ENCODE results near the gene SLC41A1. TPM values are rescaled to one million over a fixed set of nuclear protein-coding genes. Genes with fewer than 3 reads are reported as not detected.
A peak's percentile ranks its signal among the peaks of the same experiment; 100 is the strongest.

The SLC41A1 gene
- total RNA-seq, 2 experiments from 2014 or later, result 23.8 to 26.4 TPM

DNA sequence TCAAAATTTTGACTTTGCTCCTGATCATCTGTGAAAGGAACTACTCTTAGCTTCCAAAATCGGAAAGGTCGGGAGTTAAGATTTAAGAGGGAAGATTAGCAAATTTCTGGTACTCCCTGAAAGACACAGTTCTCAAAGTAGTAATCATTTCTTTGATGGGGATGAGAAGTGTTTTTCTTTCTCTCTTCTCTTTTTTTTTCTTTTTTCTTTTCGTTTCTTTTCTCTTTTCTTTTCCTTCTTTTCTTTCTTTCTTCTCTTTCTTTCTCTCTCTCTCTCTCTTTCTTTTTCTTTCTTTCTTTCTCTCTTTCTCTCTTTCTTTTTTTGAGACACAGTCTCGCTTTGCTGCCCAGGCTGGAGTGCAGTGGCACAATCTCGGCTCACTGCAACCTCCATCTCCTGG is 32.7 kb downstream of the SLC41A1 start:
- ChIA-PET POLR2A (no interaction called here), CTCF (no interaction called here)
- ATAC-seq (ENCODE audit: poor library complexity) (no peak), DNase-seq (no peak)
- H3K27ac ChIP-seq (ENCODE audit: low read depth in 1 of 2, low read length in 2 of 2), result no peak overlapping the region
- H3K4me1 Mint-ChIP-seq (ENCODE audit: low read depth), result peaks cover 21% of the 10 kb centered on the region
- intact Hi-C loops (cut with DNase I, micrococcal nuclease), result loop anchor here in 1 of 2 experiments (5.0 kb wide), 1 partner anchor 188 kb away; no protein-coding TSS in a partner anchor
- TF ChIP-seq, protein P1, sequence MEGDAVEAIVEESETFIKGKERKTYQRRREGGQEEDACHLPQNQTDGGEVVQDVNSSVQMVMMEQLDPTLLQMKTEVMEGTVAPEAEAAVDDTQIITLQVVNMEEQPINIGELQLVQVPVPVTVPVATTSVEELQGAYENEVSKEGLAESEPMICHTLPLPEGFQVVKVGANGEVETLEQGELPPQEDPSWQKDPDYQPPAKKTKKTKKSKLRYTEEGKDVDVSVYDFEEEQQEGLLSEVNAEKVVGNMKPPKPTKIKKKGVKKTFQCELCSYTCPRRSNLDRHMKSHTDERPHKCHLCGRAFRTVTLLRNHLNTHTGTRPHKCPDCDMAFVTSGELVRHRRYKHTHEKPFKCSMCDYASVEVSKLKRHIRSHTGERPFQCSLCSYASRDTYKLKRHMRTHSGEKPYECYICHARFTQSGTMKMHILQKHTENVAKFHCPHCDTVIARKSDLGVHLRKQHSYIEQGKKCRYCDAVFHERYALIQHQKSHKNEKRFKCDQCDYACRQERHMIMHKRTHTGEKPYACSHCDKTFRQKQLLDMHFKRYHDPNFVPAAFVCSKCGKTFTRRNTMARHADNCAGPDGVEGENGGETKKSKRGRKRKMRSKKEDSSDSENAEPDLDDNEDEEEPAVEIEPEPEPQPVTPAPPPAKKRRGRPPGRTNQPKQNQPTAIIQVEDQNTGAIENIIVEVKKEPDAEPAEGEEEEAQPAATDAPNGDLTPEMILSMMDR (IDR thresholded peaks at IDR 0.05), result peak; percentile 18
- H3K27ac Mint-ChIP-seq, result no peak overlapping the region
- no peaks in the 10 kb centered on the region for H3K9me3 Mint-ChIP-seq
- H3K4me1 ChIP-seq (ENCODE audit: insufficient read depth, low read length), result peaks cover 11% of the 10 kb centered on the region
- no peaks in the 10 kb centered on the region for H3K36me3 ChIP-seq (ENCODE audit: insufficient read depth, low read length)
- no peak overlapping the region for H3K4me3 ChIP-seq (ENCODE audit: low read length)
- H3K27me3 Mint-ChIP-seq, result no peaks in the 10 kb centered on the region
- no peaks in the 10 kb centered on the region for H3K27me3 ChIP-seq (ENCODE audit: control insufficient read depth in 1 of 2, insufficient read depth in 2 of 2, low read length in 2 of 2)
- H3K9me3 ChIP-seq (ENCODE audit: control insufficient read depth in 1 of 2, insufficient read depth in 1 of 2, low read length in 2 of 2), result no peaks in the 10 kb centered on the region
- H3K36me3 Mint-ChIP-seq (ENCODE audit: low read depth), result peaks cover 2% of the 10 kb centered on the region
- H3K4me3 Mint-ChIP-seq, result no peak overlapping the region

DNA sequence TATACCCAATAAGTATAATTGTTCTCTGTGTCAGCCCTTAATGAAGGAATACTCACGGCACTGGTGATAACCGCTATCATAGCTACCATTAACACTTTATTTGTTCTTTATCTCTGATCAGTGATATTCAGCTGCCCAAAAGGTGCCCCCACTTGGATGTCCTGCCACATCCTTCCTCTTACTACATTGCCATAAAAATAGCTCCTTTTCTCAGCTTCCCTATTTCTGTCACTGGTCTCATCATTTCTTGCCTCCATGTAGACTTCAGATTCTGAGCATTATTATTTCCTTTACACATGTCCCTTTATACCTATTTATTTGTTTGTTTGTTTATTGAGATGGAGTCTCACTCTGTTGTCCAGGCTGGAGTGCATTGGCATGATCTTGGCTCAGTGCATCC is 35.0 kb downstream of the SLC41A1 start:
- Histone ChIP-seq H3K36me3 (ENCODE audit: insufficient read depth, low read length) (no peaks in the 10 kb centered on the region), H3K27ac (ENCODE audit: low read depth in 1 of 2, low read length in 2 of 2) (no peak overlapping the region), H3K4me1 (ENCODE audit: insufficient read depth, low read length) (peaks cover 22% of the 10 kb centered on the region), H3K27me3 (ENCODE audit: control insufficient read depth in 1 of 2, insufficient read depth in 2 of 2, low read length in 2 of 2) (no peaks in the 10 kb centered on the region), H3K9me3 (ENCODE audit: control insufficient read depth in 1 of 2, insufficient read depth in 1 of 2, low read length in 2 of 2) (no peaks in the 10 kb centered on the region), H3K4me3 (ENCODE audit: low read length) (no peak overlapping the region)
- H3K9me3 Mint-ChIP-seq, result no peaks in the 10 kb centered on the region
- no peaks in the 10 kb centered on the region for H3K27me3 Mint-ChIP-seq
- POLR2A ChIA-PET, result interaction anchor here (1.6 kb wide), 1 partner anchor 29 kb away, joined by 3 read pairs; the partner anchor contains the start of gene NUCKS1
- H3K27ac Mint-ChIP-seq, result peak overlapping the region; percentile 34
- TF ChIP-seq, protein P1 (IDR thresholded peaks at IDR 0.05), result no peak
- CTCF ChIA-PET, result interaction anchor here (0.8 kb wide), 1 partner anchor 186 kb away, joined by 3 read pairs; no protein-coding TSS in a partner anchor
- intact Hi-C loops (cut with DNase I, micrococcal nuclease), result loop anchor here (2.0 to 10.0 kb wide), 3 partner anchors 35 to 653 kb away; partner anchors contain the start of genes ELK4 (in 1 of the 2), RBBP5 (in 1 of the 2) and SLC41A1 (in 1 of the 2)
- DNase-seq, result no peak
- peaks cover 41% of the 10 kb centered on the region for H3K4me1 Mint-ChIP-seq (ENCODE audit: low read depth)
- peaks cover 12% of the 10 kb centered on the region for H3K36me3 Mint-ChIP-seq (ENCODE audit: low read depth)
- no peak overlapping the region for H3K4me3 Mint-ChIP-seq
- no peak for ATAC-seq (ENCODE audit: poor library complexity)

DNA sequence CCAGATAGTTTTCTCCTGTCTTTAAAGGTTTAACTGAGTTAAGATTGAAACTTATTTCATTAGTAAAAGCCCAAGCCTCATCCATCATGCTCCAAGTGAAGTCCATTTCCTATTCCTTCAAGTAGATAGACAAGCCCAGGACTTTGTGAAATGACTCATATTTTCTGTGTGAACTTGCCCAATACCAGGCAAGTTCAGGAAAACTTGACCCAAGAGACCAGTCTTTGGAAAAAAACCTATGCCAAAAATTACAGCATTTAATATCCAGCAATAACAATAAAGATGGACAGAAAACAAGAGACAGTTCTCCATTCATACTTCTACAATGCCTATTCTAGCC is 37.3 kb downstream of the SLC41A1 start:
- Histone ChIP-seq H3K4me3 (ENCODE audit: low read length) (peak overlapping the region; percentile 78), H3K9me3 (ENCODE audit: control insufficient read depth in 1 of 2, insufficient read depth in 1 of 2, low read length in 2 of 2) (no peaks in the 10 kb centered on the region), H3K36me3 (ENCODE audit: insufficient read depth, low read length) (peaks cover 6% of the 10 kb centered on the region), H3K27ac (ENCODE audit: low read depth in 1 of 2, low read length in 2 of 2) (peak overlapping the region; percentile 87 to 90), H3K27me3 (ENCODE audit: control insufficient read depth in 1 of 2, insufficient read depth in 2 of 2, low read length in 2 of 2) (no peaks in the 10 kb centered on the region), H3K4me1 (ENCODE audit: insufficient read depth, low read length) (peaks cover 33% of the 10 kb centered on the region)
- DNase-seq (no peak), ATAC-seq (ENCODE audit: poor library complexity) (no peak)
- intact Hi-C loops (cut with DNase I, micrococcal nuclease), result loop anchor here (1.0 to 10.0 kb wide), 6 partner anchors 25 to 651 kb away; partner anchors contain the start of genes NUCKS1 (in 2 of the 2), SLC41A1 (in 2 of the 2), ELK4 (in 1 of the 2) and RBBP5 (in 1 of the 2)
- TF ChIP-seq, protein P1 (IDR thresholded peaks at IDR 0.05), result no peak
- Mint-ChIP-seq H3K36me3 (ENCODE audit: low read depth) (peaks cover 23% of the 10 kb centered on the region), H3K4me3 (peak overlapping the region; percentile 96), H3K9me3 (no peaks in the 10 kb centered on the region), H3K27me3 (no peaks in the 10 kb centered on the region), H3K4me1 (ENCODE audit: low read depth) (peaks cover 56% of the 10 kb centered on the region), H3K27ac (peak overlapping the region; percentile 97)
- CTCF ChIA-PET, result interaction anchor here (1.0 to 2.7 kb wide), 4 partner anchors 27 to 184 kb away, joined by 6 to 11 read pairs (median 9); no protein-coding TSS in a partner anchor
- POLR2A ChIA-PET, result interaction anchor here (0.6 to 7.4 kb wide), 15 partner anchors 9 to 202 kb away, joined by 3 to 140 read pairs (median 10); partner anchors contain the start of genes ELK4, NUCKS1, PM20D1 and SLC41A1
